GM13976 (cell line): ENCODE results near the gene SLC9A9.

Source experiments
- DNase-seq: peaks from one replicate; pipeline ENCODE4 v3.0.0; 2012; ENCODE audit warnings: low spot score
- CTCF ChIP-seq: IDR thresholded peaks from 2 replicates; pipeline ENCODE4 v1.5.1; 2012; ENCODE audit warnings: borderline replicate concordance, mild to moderate bottlenecking; ENCODE audit not compliant: insufficient read depth; ENCODE audit errors: extremely low read depth, missing control alignments, control extremely low read depth
- in situ Hi-C: fragments of 300-500 bp; cut with MboI; formaldehyde crosslinking; loops from one replicate; pipeline ENCODE4 v1.12.0; 2022; ENCODE audit warnings: low sequenced_read_pairs, mixed read lengths, inconsistent platforms; ENCODE audit not compliant: unreplicated experiment

The SLC9A9 gene

GRCh38 chr3:143859465-143860203 is 11.4 kb upstream of the SLC9A9 start:
- DNase-seq: no peak
- in situ Hi-C loops: no loop called here
- TF ChIP-seq CTCF: no peak

- DNase-seq: no peak
- in situ Hi-C loops: no loop called here
Measured at GRCh38 chr3:143856252-143856970, 8.1 kb upstream of the SLC9A9 start.

GRCh38 chr3:143855183-143855582 is 6.9 kb upstream of the SLC9A9 start:
- no peak for DNase-seq
- no peak for TF ChIP-seq CTCF
- in situ Hi-C loops: no loop called here

More at GRCh38 chr3:143856252-143856970, 8.1 kb upstream of the SLC9A9 start:
- TF ChIP-seq CTCF: no peak

GRCh38 chr3:143851331-143852017 is 3.2 kb upstream of the SLC9A9 start:
- no peak for TF ChIP-seq CTCF
- DNase-seq: no peak
- in situ Hi-C loops: no loop called here

- no peak for TF ChIP-seq CTCF
Measured at GRCh38 chr3:143850877-143851276, 2.6 kb upstream of the SLC9A9 start.

GRCh38 chr3:143849854-143850549 is 1.7 kb upstream of the SLC9A9 start:
- no peak for DNase-seq
- in situ Hi-C loops: no loop called here
- TF ChIP-seq CTCF: no peak

More at GRCh38 chr3:143850877-143851276, 2.6 kb upstream of the SLC9A9 start:
- no peak for DNase-seq
- in situ Hi-C loops: no loop called here
